ENCODE results near the gene RNU1-1. TPM values are rescaled to one million over a fixed set of nuclear protein-coding genes. Genes with fewer than 3 reads are reported as not detected.
"Not testable (repeated sequence)": the region's sequence is repeated elsewhere in the genome, so short reads cannot be mapped to it uniquely, and the experiment has no call there.

RNU1-1 gene
- total and polyA plus RNA-seq, 2 donors (not counting 1 experiment from before 2014, with no cell fraction given) = 4,377 TPM; not detected in 1

DNA sequence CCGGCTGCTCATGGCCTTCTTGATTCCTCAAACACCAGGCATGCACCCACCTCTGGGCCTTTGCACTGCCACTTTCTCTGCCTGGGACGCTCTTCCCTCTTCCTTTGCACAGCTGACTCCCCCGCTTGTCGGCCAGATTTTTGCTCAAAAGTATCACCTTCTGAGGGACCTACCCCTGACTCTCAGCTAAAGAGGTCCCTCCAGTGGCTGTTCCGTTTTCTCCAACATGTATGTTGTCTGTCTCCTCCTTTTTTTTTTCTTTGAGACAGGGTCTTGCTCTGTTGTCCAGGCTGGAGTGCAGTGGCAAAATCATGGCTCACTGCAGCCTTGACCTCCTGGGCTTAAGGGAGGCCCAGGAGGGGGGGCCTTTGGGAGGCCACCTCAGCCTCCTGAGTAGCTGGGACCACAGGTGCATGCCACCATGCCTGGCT lies 16.6 kb downstream of the RNU1-1 start:
- H3K4me2 ChIP-seq (replicated peaks; ENCODE audit: low read depth, low read length, poor library complexity, severe bottlenecking); H3K27me3 ChIP-seq (replicated peaks in 1 of 4; ENCODE audit: control extremely low read depth in 1 of 4, control insufficient read depth in 3 of 4, insufficient read depth in 4 of 4, low read length in 3 of 4); H3K27ac ChIP-seq (ENCODE audit: low read length in 2 of 2); H3K9ac ChIP-seq (ENCODE audit: low read length); H3K36me3 ChIP-seq (replicated peaks in 1 of 2; ENCODE audit: control extremely low read depth in 1 of 2, control insufficient read depth in 1 of 2, extremely low read depth in 1 of 2, insufficient read depth in 2 of 2, low read length in 1 of 2); H3K4me3 ChIP-seq (ENCODE audit: control extremely low read depth in 1 of 5, extremely low read depth in 1 of 5, insufficient read depth in 1 of 5, low read depth in 2 of 5, low read length in 4 of 5); DNase-seq; H2AFZ ChIP-seq (ENCODE audit: insufficient read depth, low read depth, low read length, poor library complexity, severe bottlenecking); H4K20me1 ChIP-seq (ENCODE audit: control insufficient read depth, insufficient read depth, low read length, poor library complexity, severe bottlenecking); POLR2A ChIA-PET; intact Hi-C loops (cut with micrococcal nuclease); H3K79me2 ChIP-seq (ENCODE audit: control insufficient read depth, insufficient read depth, low read length); H3K9me3 ChIP-seq (ENCODE audit: control extremely low read depth in 1 of 3, control insufficient read depth in 2 of 3, insufficient read depth in 1 of 3, low read length in 2 of 3); H3K27me3 Mint-ChIP-seq; ATAC-seq (ENCODE audit: low read depth); H3K9me3 Mint-ChIP-seq (ENCODE audit: insufficient read depth): not testable (repeated sequence)
- CTCF ChIA-PET = interaction anchor here (1.1 kb wide), 1 partner anchor 57 kb away, joined by 3 read pairs; the partner anchor contains the start of gene NECAP2
- H3K27ac Mint-ChIP-seq = peak overlapping the region; percentile 78
- H3K4me1 Mint-ChIP-seq = peaks cover 30% of the 10 kb centered on the region
- H3K4me1 ChIP-seq (ENCODE audit: control insufficient read depth in 2 of 2, insufficient read depth in 2 of 2, low read length in 2 of 2) = peaks cover 0 to 23% of the 10 kb centered on the region in 2 donors
- H3K4me3 Mint-ChIP-seq = peak overlapping the region; percentile 86
- WGBS (ENCODE audit: insufficient coverage) = 83% methylated on average over 4 of the region's 5 CpGs

DNA sequence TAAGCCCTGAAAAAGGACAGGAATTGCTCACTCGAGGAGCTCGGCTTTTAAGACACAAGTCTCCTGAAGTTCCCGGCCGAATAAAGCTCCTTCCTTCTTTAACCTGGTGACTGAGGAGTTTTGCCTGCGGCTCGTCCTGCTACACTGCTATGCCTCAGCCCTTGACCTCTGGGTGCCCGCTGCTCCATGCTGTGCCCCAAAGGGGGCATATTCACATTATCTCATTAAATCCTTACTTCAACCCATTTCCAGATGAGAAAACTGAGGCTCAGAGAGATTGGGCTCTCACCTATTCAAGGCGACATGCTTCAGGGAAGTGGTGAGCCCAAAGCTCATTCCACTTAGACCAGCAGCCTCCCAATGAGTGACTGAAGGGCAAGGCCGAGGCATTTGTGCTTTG lies 20.4 kb downstream of the RNU1-1 start:
- H3K36me3 ChIP-seq (replicated peaks in 1 of 2; ENCODE audit: control extremely low read depth in 1 of 2, control insufficient read depth in 1 of 2, extremely low read depth in 1 of 2, insufficient read depth in 2 of 2, low read length in 1 of 2); H3K79me2 ChIP-seq (ENCODE audit: control insufficient read depth, insufficient read depth, low read length); ATAC-seq (ENCODE audit: low read depth); H3K9ac ChIP-seq (ENCODE audit: low read length); intact Hi-C loops (cut with micrococcal nuclease); H3K27me3 ChIP-seq (replicated peaks in 1 of 4; ENCODE audit: control extremely low read depth in 1 of 4, control insufficient read depth in 3 of 4, insufficient read depth in 4 of 4, low read length in 3 of 4); H3K4me3 ChIP-seq (ENCODE audit: control extremely low read depth in 1 of 5, extremely low read depth in 1 of 5, insufficient read depth in 1 of 5, low read depth in 2 of 5, low read length in 4 of 5); H3K4me2 ChIP-seq (replicated peaks; ENCODE audit: low read depth, low read length, poor library complexity, severe bottlenecking); DNase-seq; POLR2A ChIA-PET; H3K27ac ChIP-seq (ENCODE audit: low read length in 2 of 2); H3K4me1 ChIP-seq (ENCODE audit: control insufficient read depth in 2 of 2, insufficient read depth in 2 of 2, low read length in 2 of 2); H3K27ac Mint-ChIP-seq; H3K9me3 Mint-ChIP-seq (ENCODE audit: insufficient read depth); H3K27me3 Mint-ChIP-seq; H2AFZ ChIP-seq (ENCODE audit: insufficient read depth, low read depth, low read length, poor library complexity, severe bottlenecking); H3K4me3 Mint-ChIP-seq; H3K9me3 ChIP-seq (ENCODE audit: control extremely low read depth in 1 of 3, control insufficient read depth in 2 of 3, insufficient read depth in 1 of 3, low read length in 2 of 3); H4K20me1 ChIP-seq (ENCODE audit: control insufficient read depth, insufficient read depth, low read length, poor library complexity, severe bottlenecking); CTCF ChIA-PET: not testable (repeated sequence)
- H3K4me1 Mint-ChIP-seq = peaks cover 14% of the 10 kb centered on the region
- over 99% methylated on average over 8 of the region's 9 CpGs for WGBS (ENCODE audit: insufficient coverage)

DNA sequence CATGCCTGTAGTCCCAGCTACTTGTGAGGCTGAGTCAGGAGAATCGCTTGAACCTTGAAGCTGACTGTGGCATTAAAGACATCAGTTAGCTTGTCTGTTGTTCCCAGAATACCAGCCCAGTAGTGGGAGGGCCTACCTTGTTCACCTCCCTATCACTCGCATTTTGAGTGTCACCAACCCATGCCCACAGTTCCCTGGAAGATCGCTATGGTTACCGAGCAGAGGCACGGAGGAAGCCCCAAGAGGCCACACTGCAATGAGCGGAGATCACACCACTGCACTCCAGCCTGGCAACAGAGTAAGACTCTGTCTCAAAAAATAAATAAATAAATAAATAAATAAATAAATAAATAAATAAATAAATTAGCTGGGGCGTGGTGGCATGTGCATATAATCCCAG lies 21.1 kb downstream of the RNU1-1 start:
- CTCF ChIA-PET; DNase-seq; H3K27me3 Mint-ChIP-seq; H3K27ac ChIP-seq (ENCODE audit: low read length in 2 of 2); H3K27ac Mint-ChIP-seq; H3K36me3 ChIP-seq (replicated peaks in 1 of 2; ENCODE audit: control extremely low read depth in 1 of 2, control insufficient read depth in 1 of 2, extremely low read depth in 1 of 2, insufficient read depth in 2 of 2, low read length in 1 of 2); H3K9ac ChIP-seq (ENCODE audit: low read length); intact Hi-C loops (cut with micrococcal nuclease); H3K9me3 Mint-ChIP-seq (ENCODE audit: insufficient read depth); H3K9me3 ChIP-seq (ENCODE audit: control extremely low read depth in 1 of 3, control insufficient read depth in 2 of 3, insufficient read depth in 1 of 3, low read length in 2 of 3); H3K4me2 ChIP-seq (replicated peaks; ENCODE audit: low read depth, low read length, poor library complexity, severe bottlenecking); H3K4me1 ChIP-seq (ENCODE audit: control insufficient read depth in 2 of 2, insufficient read depth in 2 of 2, low read length in 2 of 2); POLR2A ChIA-PET; H2AFZ ChIP-seq (ENCODE audit: insufficient read depth, low read depth, low read length, poor library complexity, severe bottlenecking); H3K4me3 ChIP-seq (ENCODE audit: control extremely low read depth in 1 of 5, extremely low read depth in 1 of 5, insufficient read depth in 1 of 5, low read depth in 2 of 5, low read length in 4 of 5); H3K4me3 Mint-ChIP-seq; H3K27me3 ChIP-seq (replicated peaks in 1 of 4; ENCODE audit: control extremely low read depth in 1 of 4, control insufficient read depth in 3 of 4, insufficient read depth in 4 of 4, low read length in 3 of 4); H4K20me1 ChIP-seq (ENCODE audit: control insufficient read depth, insufficient read depth, low read length, poor library complexity, severe bottlenecking); H3K79me2 ChIP-seq (ENCODE audit: control insufficient read depth, insufficient read depth, low read length); ATAC-seq (ENCODE audit: low read depth): not testable (repeated sequence)
- WGBS (ENCODE audit: insufficient coverage) = 67% methylated on average over 1 of the region's 7 CpGs
- peaks cover 10% of the 10 kb centered on the region for H3K4me1 Mint-ChIP-seq
